Daoy (cell line): ENCODE results near the gene FAM222A. TPM values are rescaled to one million over a fixed set of nuclear protein-coding genes. Genes with fewer than 3 reads are reported as not detected.

ENCODE experiments used
- total RNA-seq: library from RNA; depleted of rRNA; stranded (reverse); fragments of >200 nt; shearing (Covaris generic); gene quantifications from 2 replicates; pipeline ENCODE4 v1.2.3, GENCODE V29; 2014; rRNA removed

The FAM222A gene
- total RNA-seq, 1 experiment from 2014 or later, result 1.0 TPM

Other genes starting within 250 kb of the FAM222A start
- 53.1 and 75.3 TPM in 2 replicates for gene KCTD10, start 236.5 kb upstream of the FAM222A start, total RNA-seq
- gene UBE3B, start 236.2 kb upstream of the FAM222A start, total RNA-seq, result 19.7 and 20.8 TPM in 2 replicates
- gene MMAB, start 140.3 kb upstream of the FAM222A start, total RNA-seq, result 24.5 and 29.3 TPM in 2 replicates
- gene MVK, start 140.0 kb upstream of the FAM222A start, total RNA-seq, result 23.6 and 30.9 TPM in 2 replicates
- gene TRPV4, start 119.6 kb downstream of the FAM222A start, total RNA-seq, result 0.51 and 0.65 TPM in 2 replicates
- 47.4 and 49.7 TPM in 2 replicates for gene GLTP, start 166.7 kb downstream of the FAM222A start, total RNA-seq
- 37.3 and 37.9 TPM in 2 replicates for gene TCHP, start 186.4 kb downstream of the FAM222A start, total RNA-seq